HG03439 (cell line): Measurements from ENCODE around the gene SLC13A4.

ENCODE experiments used
- ATAC-seq: cut with Tn5 transposase; IDR thresholded peaks from one replicate; pipeline ENCODE4 v1.9.1; 2021; ENCODE audit warnings: mild to moderate bottlenecking, moderate library complexity; ENCODE audit not compliant: unreplicated experiment

Gene SLC13A4

GRCh38 chr7:135721198-135721820 lies 6.7 kb downstream of the SLC13A4 start:
- no peak for ATAC-seq

DNA sequence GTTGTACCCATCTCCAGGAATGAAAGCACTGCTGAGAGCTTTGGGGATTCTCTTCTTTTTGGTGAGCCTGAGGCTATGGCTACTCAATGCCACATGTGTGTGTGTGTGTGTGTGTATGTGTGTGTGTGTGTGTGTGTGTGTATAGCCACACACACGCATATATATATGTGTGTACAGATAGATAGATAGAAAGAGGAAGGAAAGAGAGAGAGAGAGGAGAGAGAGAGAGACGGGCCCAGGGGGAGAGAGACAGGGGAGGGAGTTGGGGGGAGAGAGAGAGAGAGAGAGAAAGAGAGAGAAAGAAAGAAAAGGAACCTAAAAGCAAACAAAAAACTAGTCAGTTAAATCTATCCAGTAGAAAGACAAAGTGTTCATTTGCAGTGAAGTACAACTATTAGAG lies 8.3 kb downstream of the SLC13A4 start:
- no peak for ATAC-seq

- ATAC-seq: no peak
These were observed 9.1 kb downstream of the SLC13A4 start for GRCh38 chr7:135718794-135719437.

DNA sequence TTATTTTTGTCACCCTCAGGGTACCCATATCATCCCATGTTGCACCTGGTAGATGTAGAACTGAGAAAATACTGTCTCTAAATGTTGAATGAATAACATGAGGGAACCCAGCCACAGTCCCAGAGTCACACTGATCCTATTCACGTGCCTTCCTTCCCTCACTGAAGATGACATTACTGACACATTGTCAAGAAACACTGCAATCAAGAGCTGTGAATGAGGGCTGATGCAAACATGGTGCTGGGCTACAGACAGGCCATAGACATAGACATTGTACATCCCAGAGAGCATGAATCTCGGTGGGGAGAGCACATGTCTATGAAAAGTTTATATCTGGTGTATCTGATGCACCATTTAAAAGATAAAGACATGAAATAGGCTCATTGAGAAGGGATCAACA lies 9.8 kb downstream of the SLC13A4 start:
- ATAC-seq: no peak

DNA sequence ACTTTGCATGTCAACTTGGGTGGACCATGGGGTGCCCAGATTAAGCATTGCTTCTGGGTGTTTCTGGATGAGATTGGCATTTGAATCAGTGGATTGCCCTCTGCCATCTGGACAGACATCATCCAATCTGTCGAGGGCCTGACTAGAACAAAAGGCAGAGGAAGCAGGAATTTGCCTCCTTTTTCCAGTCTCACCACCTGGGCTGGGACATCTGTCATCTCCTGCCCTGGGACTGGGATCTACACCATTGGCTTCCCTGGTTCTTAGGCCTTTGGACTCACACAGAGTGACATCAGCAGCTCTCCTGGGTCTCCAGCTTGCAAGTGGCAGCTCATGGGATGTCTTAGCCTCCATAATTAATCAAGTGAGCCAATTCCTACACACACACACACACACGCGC lies 10.3 kb downstream of the SLC13A4 start:
- no peak for ATAC-seq

- ATAC-seq: no peak
These were observed 11.2 kb downstream of the SLC13A4 start for GRCh38 chr7:135716677-135717238.

DNA sequence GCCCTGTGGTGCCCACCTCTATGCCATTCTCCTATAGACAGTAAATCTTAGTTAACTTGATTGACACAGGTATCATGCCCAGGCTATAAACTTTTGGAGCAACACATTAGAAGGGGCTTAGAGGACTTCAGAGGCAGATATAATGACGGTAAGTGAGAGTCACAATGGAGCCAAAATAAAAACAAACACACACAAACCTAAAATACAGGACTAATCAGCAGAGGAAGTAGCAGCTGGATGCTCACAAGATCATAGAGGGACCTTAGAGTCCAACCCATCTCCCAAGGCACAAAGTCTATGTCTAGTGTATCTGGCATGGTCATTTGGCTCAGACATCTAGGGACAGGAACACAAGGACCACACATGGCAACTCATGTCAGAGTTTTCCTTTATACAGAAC lies 12.3 kb downstream of the SLC13A4 start:
- ATAC-seq: no peak

GRCh38 chr7:135715055-135715522 lies 12.9 kb downstream of the SLC13A4 start:
- ATAC-seq: no peak

- no peak for ATAC-seq
These were observed 13.4 kb downstream of the SLC13A4 start for GRCh38 chr7:135714534-135715009.

- ATAC-seq: no peak
These were observed 14.0 kb downstream of the SLC13A4 start for GRCh38 chr7:135713836-135714470.

GRCh38 chr7:135712796-135713195 lies 15.2 kb downstream of the SLC13A4 start:
- ATAC-seq: no peak

- no peak for ATAC-seq
These were observed 15.7 kb downstream of the SLC13A4 start for GRCh38 chr7:135712182-135712782.

DNA sequence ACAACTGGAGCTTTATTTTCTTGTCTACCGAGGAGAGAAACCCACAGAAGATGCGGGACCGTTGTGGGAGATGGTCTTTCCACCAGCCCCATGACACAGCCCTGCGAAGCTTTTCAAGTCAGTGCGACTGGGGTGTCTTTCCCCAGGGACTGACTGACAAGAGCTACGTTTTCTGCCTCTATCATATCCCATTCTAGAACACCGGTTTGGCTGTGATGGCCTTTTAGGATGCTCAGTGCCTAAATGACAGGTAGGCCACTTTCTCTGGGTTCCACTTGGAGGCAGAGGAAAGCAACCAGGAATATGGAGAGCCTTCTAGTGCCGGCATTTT lies 16.9 kb downstream of the SLC13A4 start:
- no peak for ATAC-seq

DNA sequence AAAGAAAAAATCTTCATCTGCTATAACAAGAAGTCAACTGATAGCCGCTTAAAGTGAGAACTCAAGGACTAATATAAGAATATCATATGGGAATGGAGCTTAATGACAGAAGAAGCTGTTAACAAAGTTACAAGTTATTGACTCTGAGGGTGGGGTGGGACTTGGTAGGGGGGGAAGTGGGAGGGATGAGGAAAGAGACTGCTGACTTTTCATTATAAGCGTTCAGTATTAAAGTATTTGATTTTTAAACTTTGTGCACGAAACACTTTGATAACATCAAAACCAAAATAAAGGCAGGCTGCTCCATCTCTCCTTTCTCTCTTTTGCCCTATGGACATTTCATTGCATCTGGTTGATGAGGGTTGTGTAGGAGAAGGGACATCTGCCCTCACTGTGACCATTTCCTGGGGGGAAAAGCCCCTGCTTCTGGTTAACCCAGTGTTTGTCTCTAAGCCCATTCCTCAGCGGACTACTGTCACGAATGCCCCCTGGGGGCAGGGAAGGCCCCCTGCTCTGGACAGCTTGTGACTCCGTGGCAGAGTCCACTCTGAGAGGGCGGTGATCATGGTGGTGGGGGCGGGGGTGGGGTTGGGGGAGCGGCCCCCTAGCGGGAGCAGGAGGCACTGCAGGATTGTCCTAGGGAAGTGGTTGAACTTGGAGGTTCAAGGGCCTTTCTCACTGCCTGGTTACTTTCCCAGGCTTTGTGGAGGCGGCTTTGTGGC lies 17.4 kb downstream of the SLC13A4 start:
- ATAC-seq: no peak

DNA sequence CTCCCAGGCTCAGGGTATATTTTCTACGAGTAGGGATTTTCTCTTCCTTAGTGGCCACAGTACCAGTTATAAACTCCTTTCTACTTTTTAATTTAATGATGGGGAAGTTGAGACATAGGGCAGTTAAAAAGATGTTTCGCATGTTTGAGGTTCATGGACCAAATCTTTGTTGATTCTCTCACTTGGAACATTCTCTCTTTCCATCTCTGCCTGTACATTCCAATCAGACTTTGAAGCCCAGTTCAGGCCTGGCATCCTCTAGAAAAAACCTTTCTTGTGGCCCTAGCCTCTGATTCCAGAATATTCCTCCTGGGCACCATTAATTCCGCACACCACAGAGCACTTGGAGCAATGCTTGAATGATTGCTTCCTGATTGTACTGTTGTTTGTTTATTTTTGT lies 18.5 kb downstream of the SLC13A4 start:
- ATAC-seq: no peak

- ATAC-seq: no peak
These were observed 19.9 kb downstream of the SLC13A4 start for GRCh38 chr7:135708041-135708440.

- no peak for ATAC-seq
These were observed 20.4 kb downstream of the SLC13A4 start for GRCh38 chr7:135707570-135707966.

GRCh38 chr7:135706858-135707569 lies 21.0 kb downstream of the SLC13A4 start:
- no peak for ATAC-seq

DNA sequence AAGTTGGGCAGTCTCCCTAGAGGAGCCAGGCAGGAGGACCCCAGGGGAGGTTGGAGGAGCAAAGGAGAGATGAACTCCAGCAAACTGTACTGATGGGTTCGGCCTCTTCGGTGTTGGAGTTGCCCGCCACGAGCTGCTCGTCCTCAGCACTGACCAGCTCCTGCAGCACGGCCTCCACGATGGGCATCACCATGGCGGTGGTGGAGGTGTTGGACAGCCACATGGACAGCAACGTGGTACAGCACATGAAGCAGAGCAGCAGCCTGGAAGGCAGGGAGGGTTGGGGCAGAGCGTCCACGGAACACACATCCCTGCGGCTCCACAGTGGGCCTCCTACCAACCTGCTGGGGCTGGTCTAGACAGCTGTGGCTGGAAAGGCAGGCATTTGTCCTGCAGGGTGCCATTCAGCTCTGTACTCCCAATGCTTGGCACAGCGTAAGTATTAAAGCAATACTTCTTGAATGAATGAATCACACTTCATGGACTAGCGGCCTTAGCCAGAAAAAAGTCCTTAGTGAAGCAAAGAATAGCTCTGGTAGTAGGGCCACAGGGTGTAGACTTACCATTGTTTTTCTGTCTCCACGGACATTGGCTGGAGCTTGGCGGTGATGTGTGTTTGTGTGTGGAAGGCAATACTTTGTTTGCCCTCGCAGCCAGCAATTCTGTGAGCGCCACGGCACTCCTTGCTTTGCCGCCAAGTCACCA lies 21.8 kb downstream of the SLC13A4 start:
- no peak for ATAC-seq

- ATAC-seq: no peak
These were observed 23.3 kb downstream of the SLC13A4 start for GRCh38 chr7:135704698-135705097.
